ENCODE results near the gene AFMID. TPM values are rescaled to one million over a fixed set of nuclear protein-coding genes. Genes with fewer than 3 reads are reported as not detected.

AFMID gene
- total RNA-seq, 2 experiments from 2014 or later, result 17.1 to 24.2 TPM

- peaks cover 2% of the 10 kb centered on the region for H3K36me3 Mint-ChIP-seq
- no peak overlapping the region for H3K4me3 Mint-ChIP-seq
- no peak for ATAC-seq
- no peaks in the 10 kb centered on the region for H3K27me3 Mint-ChIP-seq
- no peak overlapping the region for H3K27ac Mint-ChIP-seq
- CTCF ChIA-PET, result interaction anchor here (0.6 kb wide), 1 partner anchor 12 kb away, joined by 3 read pairs; no protein-coding TSS in a partner anchor
- H3K9me3 Mint-ChIP-seq (ENCODE audit: low read depth), result no peaks in the 10 kb centered on the region
- peaks cover 2% of the 10 kb centered on the region for H3K4me1 Mint-ChIP-seq
- DNase-seq, result no peak
These were observed 17.4 kb downstream of the AFMID start for GRCh38 chr17:78204387-78205123.

- ATAC-seq, result no peak
- H3K9me3 Mint-ChIP-seq (ENCODE audit: low read depth), result no peaks in the 10 kb centered on the region
- CTCF ChIA-PET, result interaction anchor here (0.6 kb wide), 1 partner anchor 13 kb away, joined by 3 read pairs; no protein-coding TSS in a partner anchor
- no peaks in the 10 kb centered on the region for H3K27me3 Mint-ChIP-seq
- H3K36me3 Mint-ChIP-seq, result peaks cover 2% of the 10 kb centered on the region
- no peak overlapping the region for H3K27ac Mint-ChIP-seq
- H3K4me1 Mint-ChIP-seq, result peaks cover 2% of the 10 kb centered on the region
- no peak overlapping the region for H3K4me3 Mint-ChIP-seq
- DNase-seq, result no peak
These were observed 18.1 kb downstream of the AFMID start for GRCh38 chr17:78205124-78205775.

- no peaks in the 10 kb centered on the region for H3K9me3 Mint-ChIP-seq (ENCODE audit: low read depth)
- no peaks in the 10 kb centered on the region for H3K27me3 Mint-ChIP-seq
- ATAC-seq (no peak), DNase-seq (no peak)
- peaks cover 2% of the 10 kb centered on the region for H3K36me3 Mint-ChIP-seq
- no peaks in the 10 kb centered on the region for H3K4me1 Mint-ChIP-seq
- no peak overlapping the region for H3K27ac Mint-ChIP-seq
- no peak overlapping the region for H3K4me3 Mint-ChIP-seq
- CTCF ChIA-PET, result interaction anchor here (0.7 to 1.5 kb wide), 4 partner anchors 68 to 1853 kb away, joined by 3 to 5 read pairs (median 3); partner anchors contain the start of gene PRPSAP1
These were observed 19.1 kb downstream of the AFMID start for GRCh38 chr17:78206298-78206697.

GRCh38 chr17:78208486-78208885, 21.3 kb downstream of the AFMID start:
- ATAC-seq (no peak), DNase-seq (no peak)
- H3K27ac Mint-ChIP-seq, result no peak overlapping the region
- H3K4me1 Mint-ChIP-seq, result no peaks in the 10 kb centered on the region
- CTCF ChIA-PET, result interaction anchor here (0.7 kb wide), 1 partner anchor 71 kb away, joined by 3 read pairs; no protein-coding TSS in a partner anchor
- no peak overlapping the region for H3K4me3 Mint-ChIP-seq
- H3K9me3 Mint-ChIP-seq (ENCODE audit: low read depth), result no peaks in the 10 kb centered on the region
- H3K27me3 Mint-ChIP-seq, result no peaks in the 10 kb centered on the region
- H3K36me3 Mint-ChIP-seq, result peaks cover 2% of the 10 kb centered on the region

- ATAC-seq (no peak), DNase-seq (no peak)
- Mint-ChIP-seq H3K4me3 (no peak overlapping the region), H3K27ac (no peak overlapping the region), H3K9me3 (ENCODE audit: low read depth) (no peaks in the 10 kb centered on the region), H3K27me3 (no peaks in the 10 kb centered on the region), H3K4me1 (peaks cover 5% of the 10 kb centered on the region), H3K36me3 (peaks cover 5% of the 10 kb centered on the region)
- CTCF ChIA-PET, result no interaction called here
These were observed 22.9 kb downstream of the AFMID start for GRCh38 chr17:78210111-78210510.

GRCh38 chr17:78211032-78211431, 23.9 kb downstream of the AFMID start:
- Mint-ChIP-seq H3K27ac (no peak overlapping the region), H3K27me3 (no peaks in the 10 kb centered on the region), H3K4me3 (no peak overlapping the region), H3K9me3 (ENCODE audit: low read depth) (no peaks in the 10 kb centered on the region), H3K36me3 (peaks cover 11% of the 10 kb centered on the region), H3K4me1 (peaks cover 11% of the 10 kb centered on the region)
- DNase-seq (no peak), ATAC-seq (no peak)
- CTCF ChIA-PET, result interaction anchor here (0.6 to 0.7 kb wide), 2 partner anchors 40 to 50 kb away, joined by 3 to 4 read pairs; no protein-coding TSS in a partner anchor

GRCh38 chr17:78214016-78214705, 27.0 kb downstream of the AFMID start, which contains the start of gene BIRC5:
Gene BIRC5 (plus strand): TSS chr17:78214253. CDS start chr17:78214317, 64 bp downstream.
- Mint-ChIP-seq H3K9me3 (ENCODE audit: low read depth) (no peaks in the 10 kb centered on the region), H3K4me1 (peaks cover 17% of the 10 kb centered on the region), H3K27me3 (no peaks in the 10 kb centered on the region), H3K4me3 (peak within 1 kb of the TSS; percentile 98), H3K36me3 (peaks cover 23% of the 10 kb centered on the region), H3K27ac (peak within 1 kb of the TSS; percentile 93)
- ATAC-seq, result peak; percentile 100
- CTCF ChIA-PET, result interaction anchor here (1.0 to 1.4 kb wide), 3 partner anchors 12 to 194 kb away, joined by 3 to 4 read pairs (median 4); no protein-coding TSS in a partner anchor
- DNase-seq, result peak; percentile 94

- ATAC-seq (no peak), DNase-seq (no peak)
- H3K4me1 Mint-ChIP-seq, result peaks cover 17% of the 10 kb centered on the region
- H3K36me3 Mint-ChIP-seq, result peaks cover 27% of the 10 kb centered on the region
- peak overlapping the region; percentile 98 for H3K4me3 Mint-ChIP-seq
- H3K9me3 Mint-ChIP-seq (ENCODE audit: low read depth), result no peaks in the 10 kb centered on the region
- H3K27ac Mint-ChIP-seq, result peak overlapping the region; percentile 93
- CTCF ChIA-PET, result interaction anchor here (0.7 to 1.4 kb wide), 2 partner anchors 36 to 38 kb away, joined by 3 read pairs; no protein-coding TSS in a partner anchor
- no peaks in the 10 kb centered on the region for H3K27me3 Mint-ChIP-seq
These were observed 27.5 kb downstream of the AFMID start for GRCh38 chr17:78214706-78215061.

GRCh38 chr17:78219396-78220150, 32.4 kb downstream of the AFMID start:
- Mint-ChIP-seq H3K27me3 (no peaks in the 10 kb centered on the region), H3K36me3 (peaks cover 52% of the 10 kb centered on the region), H3K27ac (no peak overlapping the region), H3K4me3 (no peak overlapping the region), H3K4me1 (peaks cover 14% of the 10 kb centered on the region), H3K9me3 (ENCODE audit: low read depth) (no peaks in the 10 kb centered on the region)
- DNase-seq (no peak), ATAC-seq (no peak)
- CTCF ChIA-PET, result no interaction called here

- peaks cover 5% of the 10 kb centered on the region for H3K4me1 Mint-ChIP-seq
- peaks cover 39% of the 10 kb centered on the region for H3K36me3 Mint-ChIP-seq
- no peak for DNase-seq
- no peak overlapping the region for H3K4me3 Mint-ChIP-seq
- H3K9me3 Mint-ChIP-seq (ENCODE audit: low read depth), result no peaks in the 10 kb centered on the region
- no peak overlapping the region for H3K27ac Mint-ChIP-seq
- CTCF ChIA-PET, result interaction anchor here (1.1 to 1.2 kb wide), 2 partner anchors 28 to 138 kb away, joined by 3 to 4 read pairs; no protein-coding TSS in a partner anchor
- ATAC-seq, result no peak
- peaks cover 5% of the 10 kb centered on the region for H3K27me3 Mint-ChIP-seq
These were observed 35.9 kb downstream of the AFMID start for GRCh38 chr17:78223061-78223460.

- Mint-ChIP-seq H3K4me3 (no peak overlapping the region), H3K9me3 (ENCODE audit: low read depth) (no peaks in the 10 kb centered on the region), H3K27ac (no peak overlapping the region), H3K4me1 (peaks cover 5% of the 10 kb centered on the region), H3K27me3 (peaks cover 5% of the 10 kb centered on the region), H3K36me3 (peaks cover 37% of the 10 kb centered on the region)
- ATAC-seq (no peak), DNase-seq (no peak)
- CTCF ChIA-PET, result interaction anchor here (0.7 to 1.2 kb wide), 3 partner anchors 27 to 351 kb away, joined by 3 to 4 read pairs (median 4); no protein-coding TSS in a partner anchor
These were observed 36.6 kb downstream of the AFMID start for GRCh38 chr17:78223765-78224164.

GRCh38 chr17:78224231-78225087, 37.3 kb downstream of the AFMID start:
- H3K36me3 Mint-ChIP-seq, result peaks cover 30% of the 10 kb centered on the region
- H3K9me3 Mint-ChIP-seq (ENCODE audit: low read depth), result no peaks in the 10 kb centered on the region
- CTCF ChIA-PET, result interaction anchor here (1.1 to 2.8 kb wide), 3 partner anchors 25 to 140 kb away, joined by 3 to 24 read pairs (median 4); no protein-coding TSS in a partner anchor
- DNase-seq (no peak), ATAC-seq (no peak)
- no peak overlapping the region for H3K27ac Mint-ChIP-seq
- peaks cover 5% of the 10 kb centered on the region for H3K4me1 Mint-ChIP-seq
- no peak overlapping the region for H3K4me3 Mint-ChIP-seq
- H3K27me3 Mint-ChIP-seq, result peaks cover 5% of the 10 kb centered on the region

Data from activated CD8-positive, alpha-beta memory T cell treated with anti-CD3 and anti-CD28 coated beads, Interleukin-2, amount 10 ng/mL, durations not matched to agents 7 days and 5 days (primary cell).